Panc1 (cell line): Measurements from ENCODE around the gene GPC1.

Experiments used
- POLR2AphosphoS5 ChIP-seq: IDR thresholded peaks from 2 replicates; pipeline ENCODE4 v1.6.1; 2012; ENCODE audit warnings: mild to moderate bottlenecking, low read depth, low read length, moderate library complexity
- SIN3A ChIP-seq: IDR thresholded peaks from 2 replicates; pipeline ENCODE4 v1.6.1; 2012; ENCODE audit warnings: low read depth, mild to moderate bottlenecking, low read length, moderate library complexity, borderline replicate concordance; ENCODE audit not compliant: insufficient read depth
- TCF7L2 ChIP-seq: IDR thresholded peaks from 2 replicates; pipeline ENCODE4 v1.6.1; 2011; ENCODE audit warnings: mild to moderate bottlenecking, low read depth, low read length, inconsistent platforms
- TF ChIP-seq, protein P1 (sequence below): fragments of 450-650 bp; IDR thresholded peaks from 2 replicates; pipeline ENCODE4 v1.5.1; 2017; ENCODE audit warnings: mild to moderate bottlenecking

DNA sequence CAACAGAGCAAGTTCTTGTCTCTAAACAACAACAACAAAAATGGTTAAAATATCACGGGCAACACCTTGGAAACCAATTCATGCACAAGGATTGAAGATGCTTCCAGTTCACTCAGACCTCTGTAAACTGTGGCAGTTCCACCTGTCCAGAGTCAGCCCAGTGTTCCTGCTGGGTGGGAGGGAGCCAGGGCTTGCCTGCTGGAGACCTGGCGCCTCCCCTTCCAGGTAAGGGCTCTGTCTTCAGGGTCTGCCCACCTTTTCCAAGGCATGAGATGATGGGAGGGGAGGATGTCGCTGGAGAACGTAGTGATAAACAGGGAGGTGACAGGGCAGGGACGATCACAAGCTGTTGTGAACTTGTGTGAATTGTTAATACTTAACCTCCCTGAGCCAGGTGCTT is 9.8 kb upstream of the GPC1 start:
- TF ChIP-seq, protein P1, sequence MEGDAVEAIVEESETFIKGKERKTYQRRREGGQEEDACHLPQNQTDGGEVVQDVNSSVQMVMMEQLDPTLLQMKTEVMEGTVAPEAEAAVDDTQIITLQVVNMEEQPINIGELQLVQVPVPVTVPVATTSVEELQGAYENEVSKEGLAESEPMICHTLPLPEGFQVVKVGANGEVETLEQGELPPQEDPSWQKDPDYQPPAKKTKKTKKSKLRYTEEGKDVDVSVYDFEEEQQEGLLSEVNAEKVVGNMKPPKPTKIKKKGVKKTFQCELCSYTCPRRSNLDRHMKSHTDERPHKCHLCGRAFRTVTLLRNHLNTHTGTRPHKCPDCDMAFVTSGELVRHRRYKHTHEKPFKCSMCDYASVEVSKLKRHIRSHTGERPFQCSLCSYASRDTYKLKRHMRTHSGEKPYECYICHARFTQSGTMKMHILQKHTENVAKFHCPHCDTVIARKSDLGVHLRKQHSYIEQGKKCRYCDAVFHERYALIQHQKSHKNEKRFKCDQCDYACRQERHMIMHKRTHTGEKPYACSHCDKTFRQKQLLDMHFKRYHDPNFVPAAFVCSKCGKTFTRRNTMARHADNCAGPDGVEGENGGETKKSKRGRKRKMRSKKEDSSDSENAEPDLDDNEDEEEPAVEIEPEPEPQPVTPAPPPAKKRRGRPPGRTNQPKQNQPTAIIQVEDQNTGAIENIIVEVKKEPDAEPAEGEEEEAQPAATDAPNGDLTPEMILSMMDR: no peak
- no peak for TF ChIP-seq POLR2AphosphoS5
- no peak for TF ChIP-seq SIN3A
- no peak for TF ChIP-seq TCF7L2
